OCI-LY3 (cell line): ENCODE measurements around the gene STK33.

Source experiments
- H2AFZ ChIP-seq: fragments of 200-600, 300-600 bp; shearing (Covaris generic); 2 replicates; pipeline ENCODE4 v1.6.0; 2014; ENCODE audit warnings: antibody characterized with exemption, low read depth, low read length
- H3K27ac ChIP-seq: fragments of 200-600, 300-600 bp; sonication (generic); 2 replicates; pipeline ENCODE4 v1.5.1; 2014; ENCODE audit warnings: mild to moderate bottlenecking, low read length, moderate library complexity, mixed read lengths
- H3K27me3 ChIP-seq: fragments of 200-600, 300-600 bp; sonication (generic); 2 replicates; pipeline ENCODE4 v1.6.1; 2014; ENCODE audit warnings: low read depth, low read length, mixed read lengths
- H3K36me3 ChIP-seq: fragments of 200-600, 300-600 bp; sonication (generic); replicated peaks from 2 replicates; pipeline ENCODE3; 2014; ENCODE audit warnings: low read depth, low read length, mixed read lengths
- H3K4me1 ChIP-seq: fragments of 300-600, 200-600 bp; sonication (generic); 2 replicates; pipeline ENCODE4 v1.6.1; 2014; ENCODE audit warnings: low read length, mixed read lengths
- H3K4me2 ChIP-seq: fragments of 200-600, 300-600 bp; sonication (generic); 2 replicates; pipeline ENCODE4 v1.6.1; 2014; ENCODE audit warnings: low read length, mixed read lengths
- H3K4me3 ChIP-seq: fragments of 300-600, 200-600 bp; sonication (generic); 2 replicates; pipeline ENCODE4 v1.5.1; 2014; ENCODE audit warnings: antibody characterized with exemption, mild to moderate bottlenecking, low read length, moderate library complexity
- H3K79me2 ChIP-seq: fragments of 300-600, 200-600 bp; shearing (Covaris generic); 2 replicates; pipeline ENCODE4 v1.6.1; 2014; ENCODE audit warnings: mild to moderate bottlenecking, low read length, mixed read lengths
- H3K9ac ChIP-seq: fragments of 300-600, 200-600 bp; shearing (Covaris generic); 2 replicates; pipeline ENCODE4 v1.6.0; 2014; ENCODE audit warnings: mild to moderate bottlenecking, low read length, moderate library complexity
- H3K9me3 ChIP-seq: fragments of 200-600, 300-600 bp; shearing (Covaris generic); 2 replicates; pipeline ENCODE4 v1.6.1; 2014; ENCODE audit warnings: low read length, mixed read lengths; ENCODE audit not compliant: insufficient read depth
- H4K20me1 ChIP-seq: fragments of 200-600, 300-600 bp; sonication (generic); 2 replicates; pipeline ENCODE4 v1.6.1; 2016; ENCODE audit warnings: low read length, mixed read lengths; ENCODE audit not compliant: insufficient read depth
- EZH2phosphoT487 ChIP-seq: fragments of 200-600 bp; shearing (Covaris generic); IDR thresholded peaks from 2 replicates; pipeline ENCODE4 v1.6.1; 2018; ENCODE audit warnings: antibody characterized with exemption, mixed run types, low read depth
- TF ChIP-seq, protein P1 (sequence below): fragments of 200-600, 300-600 bp; sonication (generic); IDR thresholded peaks from 2 replicates; pipeline ENCODE4 v1.5.1; 2014; ENCODE audit warnings: antibody characterized with exemption, low read length, low read depth

The STK33 gene

DNA sequence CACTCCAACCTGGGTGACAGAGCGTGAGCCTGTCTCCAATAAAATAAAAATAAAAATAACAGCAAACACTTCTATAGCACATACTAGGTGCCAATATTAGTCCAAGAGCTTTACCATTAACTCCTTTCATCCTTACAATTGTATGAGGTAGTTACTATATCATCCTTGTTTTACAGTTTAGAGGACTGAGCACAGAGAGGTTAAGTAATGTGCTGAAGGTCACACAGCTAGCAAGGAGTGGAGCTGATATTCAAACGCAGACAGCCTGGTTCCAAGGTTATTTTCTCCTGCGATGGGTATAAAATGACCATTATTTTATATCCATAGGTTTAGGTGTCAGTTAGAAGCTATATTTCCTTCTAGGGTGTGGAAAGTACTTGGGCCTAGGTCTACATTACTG lies 249.7 kb downstream of the STK33 start:
- Histone ChIP-seq H4K20me1 (no peaks in the 10 kb centered on the region), H3K4me1 (peaks cover 56% of the 10 kb centered on the region), H3K27me3 (no peaks in the 10 kb centered on the region), H3K27ac (no peak overlapping the region), H3K9me3 (0 out of 2 replicates have a peak, but pooled peaks cover 5% of the 10 kb centered on the region), H3K4me2 (peak overlapping the region; percentile 99; the same call in 1 of the 2 replicates), H3K36me3 (peaks cover 9% of the 10 kb centered on the region), H3K9ac (no peak overlapping the region; the same call in 1 of the 2 replicates), H2AFZ (no peak overlapping the region), H3K4me3 (no peak overlapping the region), H3K79me2 (no peaks in the 10 kb centered on the region)
- no peak for TF ChIP-seq EZH2phosphoT487
- TF ChIP-seq, protein P1, sequence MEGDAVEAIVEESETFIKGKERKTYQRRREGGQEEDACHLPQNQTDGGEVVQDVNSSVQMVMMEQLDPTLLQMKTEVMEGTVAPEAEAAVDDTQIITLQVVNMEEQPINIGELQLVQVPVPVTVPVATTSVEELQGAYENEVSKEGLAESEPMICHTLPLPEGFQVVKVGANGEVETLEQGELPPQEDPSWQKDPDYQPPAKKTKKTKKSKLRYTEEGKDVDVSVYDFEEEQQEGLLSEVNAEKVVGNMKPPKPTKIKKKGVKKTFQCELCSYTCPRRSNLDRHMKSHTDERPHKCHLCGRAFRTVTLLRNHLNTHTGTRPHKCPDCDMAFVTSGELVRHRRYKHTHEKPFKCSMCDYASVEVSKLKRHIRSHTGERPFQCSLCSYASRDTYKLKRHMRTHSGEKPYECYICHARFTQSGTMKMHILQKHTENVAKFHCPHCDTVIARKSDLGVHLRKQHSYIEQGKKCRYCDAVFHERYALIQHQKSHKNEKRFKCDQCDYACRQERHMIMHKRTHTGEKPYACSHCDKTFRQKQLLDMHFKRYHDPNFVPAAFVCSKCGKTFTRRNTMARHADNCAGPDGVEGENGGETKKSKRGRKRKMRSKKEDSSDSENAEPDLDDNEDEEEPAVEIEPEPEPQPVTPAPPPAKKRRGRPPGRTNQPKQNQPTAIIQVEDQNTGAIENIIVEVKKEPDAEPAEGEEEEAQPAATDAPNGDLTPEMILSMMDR = no peak

GRCh38 chr11:8342821-8343681 lies 251.0 kb downstream of the STK33 start:
- peak overlapping the region; percentile 83 for H3K27ac ChIP-seq
- peaks cover 61% of the 10 kb centered on the region for H3K4me1 ChIP-seq
- H3K79me2 ChIP-seq = no peaks in the 10 kb centered on the region
- no peaks in the 10 kb centered on the region for H4K20me1 ChIP-seq
- peak overlapping the region; percentile 82 for H3K9ac ChIP-seq
- TF ChIP-seq, protein P1 = no peak
- TF ChIP-seq EZH2phosphoT487 = no peak
- H3K36me3 ChIP-seq = peaks cover 9% of the 10 kb centered on the region
- H3K27me3 ChIP-seq = no peaks in the 10 kb centered on the region
- peak overlapping the region; percentile 73 for H3K4me3 ChIP-seq
- peak overlapping the region; percentile 99 for H3K4me2 ChIP-seq
- H2AFZ ChIP-seq = peak overlapping the region; percentile 70
- H3K9me3 ChIP-seq = 0 out of 2 replicates have a peak, but pooled peaks cover 5% of the 10 kb centered on the region

- Histone ChIP-seq H2AFZ (no peak overlapping the region), H3K36me3 (no peaks in the 10 kb centered on the region), H3K4me1 (peaks cover 60% of the 10 kb centered on the region), H3K27ac (peak overlapping the region; percentile 83; the same call in 1 of the 2 replicates), H3K4me3 (no peak overlapping the region), H3K79me2 (no peaks in the 10 kb centered on the region), H3K4me2 (peak overlapping the region; percentile 99), H4K20me1 (no peaks in the 10 kb centered on the region), H3K9me3 (no peaks in the 10 kb centered on the region), H3K27me3 (no peaks in the 10 kb centered on the region), H3K9ac (peak overlapping the region; percentile 82; the same call in 1 of the 2 replicates)
- TF ChIP-seq EZH2phosphoT487 = no peak
- TF ChIP-seq, protein P1 = no peak
Observed at GRCh38 chr11:8341996-8342395, 252.0 kb downstream of the STK33 start.
